Right lobe of liver (tissue), 6 donors: ENCODE results near the gene APLP2. TPM values are rescaled to one million over a fixed set of nuclear protein-coding genes. Genes with fewer than 3 reads are reported as not detected.

Experiments used
- ATAC-seq, 4 donors: fragments of 200-7000 bp; cut with Tn5 transposase; one replicate each; pipeline ENCODE4 v1.9.1; 2020; ENCODE audit warnings: mild to moderate bottlenecking in 4 of 4, moderate library complexity in 4 of 4
- DNase-seq, 3 donors: peaks; one replicate each; pipeline ENCODE4 v3.0.0-alpha.2; 2020
- H3K27ac ChIP-seq, 3 donors: fragments of 200-600 bp; one replicate each; pipeline ENCODE4 v1.8.0; 2022
- H3K27me3 ChIP-seq, 2 donors: fragments of 200-600 bp; one replicate each; pipeline ENCODE4 v1.8.0; 2022
- H3K36me3 ChIP-seq, 4 donors: fragments of 200-600 bp; sonication (generic) in 1 of 4; one replicate each; pipeline versions ENCODE4 v1.5.1 to v1.8.0; 2017 to 2022; ENCODE audit warnings: control low read depth in 1 of 4
- H3K4me1 ChIP-seq, 4 donors: fragments of 200-600 bp; sonication (generic) in 1 of 4; one replicate each; pipeline versions ENCODE4 v1.5.1 to v1.8.0; 2017 to 2022; ENCODE audit warnings: control low read depth in 1 of 4
- H3K4me3 ChIP-seq, 3 donors: fragments of 200-600 bp; one replicate each; pipeline ENCODE4 v1.8.0; 2022
- H3K9me3 ChIP-seq, 4 donors: fragments of 200-600 bp; sonication (generic) in 1 of 4; one replicate each; pipeline versions ENCODE4 v1.5.1 to v1.8.0; 2017 to 2022; ENCODE audit warnings: control low read depth in 1 of 4
- CTCF ChIP-seq, 4 donors: fragments of 200-600 bp in 3 of 4; fragments of 450-650 bp in 1 of 4; IDR thresholded peaks; one replicate each; pipeline versions ENCODE4 v1.5.1 to v1.8.0; 2016 to 2022; ENCODE audit warnings: antibody characterized with exemption in 4 of 4, mild to moderate bottlenecking in 2 of 4
- POLR2A ChIP-seq: fragments of 450-650 bp; IDR thresholded peaks from one replicate; pipeline ENCODE4 v1.6.1; 2017; ENCODE audit warnings: antibody characterized with exemption, mild to moderate bottlenecking
- WGBS: methylation state at CpG from one replicate; pipeline ENCODE4 v1.1.6; 2018; ENCODE audit warnings: low coverage, low lambda C conversion rate; ENCODE audit not compliant: insufficient coverage; ENCODE audit errors: missing lambda C conversion rate; 5-methylcytosine and 5-hydroxymethylcytosine counted together
- intact Hi-C, 2 donors: fragments of 100-400 bp; cut with DNase I; formaldehyde crosslinking; loops; one replicate each; pipeline versions ENCODE4 v1.11.2 to v1.14.1; 2022
- total RNA-seq, 6 experiments: library from RNA; depleted of rRNA in 2 of 6; stranded (reverse); fragments of >200 nt in 2 of 6; fragmentation: NEBNext Ultra II Directional in 3 of 6; extraction: Animal tissue kit (Norgen Biotek cat#: 25700) in 3 of 6; gene quantifications; one replicate each; pipeline versions ENCODE4 v1.1.0 to v1.2.4, GENCODE V29; 2016 to 2023
- donor health status: DM: no; HTN: yes; CAD: no.
- donor health status: DM: no; HTN: no; CAD: no.
- donor health status: DM: no; HTN: no; CAD: no.
- donor health status: DM: no; HTN: yes; CAD: no.
- donor health status: DM: no; HTN: yes; CAD: no.

APLP2 gene
- total RNA-seq, 6 experiments from 2014 or later = 184 to 255 (median 252) TPM

DNA sequence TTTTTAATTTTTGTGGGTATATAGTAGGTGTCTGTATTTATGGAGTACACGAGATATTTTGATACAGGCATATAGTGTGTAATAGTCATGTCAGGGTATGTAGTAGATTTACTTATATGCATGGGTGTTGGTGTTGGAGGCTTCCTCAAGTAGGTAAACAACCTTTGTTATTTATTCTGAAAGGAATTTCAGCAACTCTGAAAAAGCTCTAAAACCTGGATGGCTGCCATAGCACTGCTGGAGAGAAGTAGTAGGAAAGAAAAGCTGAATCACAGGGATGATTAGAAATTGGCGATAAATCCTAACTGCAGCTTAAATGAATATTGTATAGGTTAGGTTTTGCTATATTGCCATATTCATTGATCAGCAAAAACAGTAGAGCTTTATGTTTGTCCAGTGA is 45.5 kb downstream of the APLP2 start:
- peak in 1 of 3 donors; percentile 69 for DNase-seq
- peak; percentile 48 to 76 (median 72) for ATAC-seq
- H3K9me3 ChIP-seq = no peaks in the 10 kb centered on the region
- peaks cover 0 to 50% (median 18%) of the 10 kb centered on the region in 4 donors for H3K4me1 ChIP-seq
- H3K4me3 ChIP-seq = peak overlapping the region in 1 of 3 donors; percentile 31
- peaks cover 0 to 26% (median 10%) of the 10 kb centered on the region in 4 donors for H3K36me3 ChIP-seq
- no peak for TF ChIP-seq CTCF (IDR thresholded peaks at IDR 0.05)
- TF ChIP-seq POLR2A = no peak
- H3K27ac ChIP-seq = peak overlapping the region in 2 of 3 donors; percentile 78 to 82
- intact Hi-C loops = no loop called here
- H3K27me3 ChIP-seq = no peaks in the 10 kb centered on the region
- 22% methylated on average over 2 of the region's 2 CpGs for WGBS

DNA sequence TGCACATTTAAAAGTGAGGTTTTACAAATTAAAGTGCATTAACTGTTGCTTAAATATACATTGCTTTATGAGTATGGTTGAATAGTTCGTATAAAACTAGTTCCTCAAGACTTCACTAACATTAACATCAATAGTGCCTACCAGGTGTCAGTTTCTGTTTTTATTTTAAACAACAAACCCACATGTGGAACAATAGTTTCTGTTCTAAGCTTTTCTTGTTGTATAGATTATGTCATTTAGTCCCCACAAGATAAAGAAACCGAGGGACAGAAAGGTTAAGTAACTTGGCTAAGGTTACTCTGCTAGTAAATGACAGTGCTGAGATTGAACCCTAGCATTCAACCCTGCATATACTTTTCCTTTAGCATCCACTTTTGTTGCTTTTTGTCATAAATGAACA is 48.5 kb downstream of the APLP2 start:
- 50% methylated on average over 2 of the region's 2 CpGs for WGBS
- ATAC-seq (no peak), DNase-seq (no peak)
- intact Hi-C loops = no loop called here
- Histone ChIP-seq H3K36me3 (peaks cover 0 to 13% (median 3%) of the 10 kb centered on the region in 4 donors), H3K9me3 (no peaks in the 10 kb centered on the region), H3K27ac (peak overlapping the region in 1 of 3 donors; percentile 24), H3K4me3 (no peak overlapping the region), H3K27me3 (no peaks in the 10 kb centered on the region), H3K4me1 (peaks cover 0 to 55% (median 21%) of the 10 kb centered on the region in 4 donors)
- no peak for TF ChIP-seq CTCF (IDR thresholded peaks at IDR 0.05)
- TF ChIP-seq POLR2A = no peak

DNA sequence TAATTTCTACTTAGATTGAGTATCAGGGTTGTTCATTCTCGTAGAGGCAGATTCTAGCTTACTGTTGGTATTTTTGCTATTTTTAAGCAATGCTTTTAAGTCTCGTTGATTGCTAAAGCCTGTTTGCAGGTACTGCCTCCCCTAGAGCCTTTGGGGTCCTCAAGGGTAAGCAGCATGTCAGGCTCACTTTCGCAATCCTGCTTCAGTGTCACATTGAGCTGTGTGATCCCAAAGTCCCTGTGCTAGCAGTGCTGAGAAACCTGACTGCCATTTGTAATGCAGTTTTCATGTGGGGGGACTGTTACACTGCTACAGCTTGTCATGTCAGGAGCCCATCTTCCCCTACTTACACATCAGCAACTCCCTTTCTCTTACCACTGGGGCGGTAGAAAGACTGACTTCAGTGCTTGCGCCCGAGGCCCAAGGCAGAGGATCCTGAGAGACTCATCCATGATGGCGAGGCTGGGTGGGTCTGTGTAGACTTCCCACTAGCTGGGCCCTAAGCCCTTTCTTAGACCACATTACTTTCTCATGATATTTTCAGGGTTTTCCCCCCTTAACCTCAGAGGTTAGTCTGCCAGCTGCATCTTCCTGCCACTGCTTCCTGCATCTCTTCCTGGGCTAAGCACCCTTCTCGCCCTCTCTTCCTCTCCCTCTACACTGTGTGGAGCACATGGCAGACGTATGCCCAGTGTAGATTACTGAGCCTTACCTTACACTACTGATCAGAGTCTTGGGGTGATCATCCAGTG is 49.1 kb downstream of the APLP2 start:
- H3K27ac ChIP-seq = peak overlapping the region in 1 of 3 donors; percentile 24
- intact Hi-C loops = no loop called here
- no peak for ATAC-seq

GRCh38 chr11:130120045-130120444 is 50.4 kb downstream of the APLP2 start:
- intact Hi-C loops = no loop called here
- no peaks in the 10 kb centered on the region for H3K9me3 ChIP-seq
- peak overlapping the region in 1 of 3 donors; percentile 19 for H3K27ac ChIP-seq
- DNase-seq (no peak), ATAC-seq (peak in 1 of 4 donors; percentile 7)
- no peaks in the 10 kb centered on the region for H3K27me3 ChIP-seq
- TF ChIP-seq CTCF (IDR thresholded peaks at IDR 0.05) (no peak), POLR2A (no peak)
- peaks cover 0 to 17% (median 3%) of the 10 kb centered on the region in 4 donors for H3K36me3 ChIP-seq
- no peak overlapping the region for H3K4me3 ChIP-seq
- H3K4me1 ChIP-seq = peaks cover 0 to 52% (median 25%) of the 10 kb centered on the region in 4 donors
- WGBS = 48% methylated on average over 5 of the region's 5 CpGs

More for the DNA sequence above, 49.1 kb downstream of the APLP2 start:
- no peak for DNase-seq
- Histone ChIP-seq H3K9me3 (no peaks in the 10 kb centered on the region), H3K36me3 (peaks cover 0 to 16% (median 3%) of the 10 kb centered on the region in 4 donors), H3K4me3 (no peak overlapping the region), H3K27me3 (no peaks in the 10 kb centered on the region), H3K4me1 (peaks cover 0 to 55% (median 24%) of the 10 kb centered on the region in 4 donors)
- no peak for TF ChIP-seq CTCF (IDR thresholded peaks at IDR 0.05)
- TF ChIP-seq POLR2A = no peak
- 60% methylated on average over 5 of the region's 9 CpGs for WGBS
